IPS DF 6.9 (cell line): ENCODE results near the gene APRT.

Experiments
- DNase-seq: peaks from one replicate; pipeline ENCODE4 v3.0.0-alpha.2; 2013; ENCODE audit warnings: low read depth, low spot score
- H3K27ac ChIP-seq: one replicate; pipeline ENCODE4 v1.5.1; 2013; ENCODE audit warnings: low read length, control low read depth
- H3K27me3 ChIP-seq: 2 replicates; pipeline ENCODE4 v1.6.1; 2013; ENCODE audit warnings: mild to moderate bottlenecking, low read length; ENCODE audit not compliant: control insufficient read depth, insufficient read depth
- H3K36me3 ChIP-seq: 2 replicates; pipeline ENCODE4 v1.6.1; 2013; ENCODE audit warnings: low read length; ENCODE audit not compliant: control insufficient read depth, insufficient read depth
- H3K4me1 ChIP-seq: 2 replicates; pipeline ENCODE4 v1.6.1; 2013; ENCODE audit warnings: low read length; ENCODE audit not compliant: control insufficient read depth, insufficient read depth
- H3K4me3 ChIP-seq: 2 replicates; pipeline ENCODE4 v1.5.1; 2013; ENCODE audit warnings: mild to moderate bottlenecking, low read length
- H3K9me3 ChIP-seq: 2 replicates; pipeline ENCODE4 v1.6.1; 2013; ENCODE audit warnings: low read length, inconsistent platforms; ENCODE audit not compliant: control insufficient read depth, insufficient read depth
- WGBS: extraction: QIAGEN DNeasy Blood & Tissue Kit; methylation state at CpG from one replicate; pipeline ENCODE4 v1.1.7; 2013; ENCODE audit warnings: mixed read lengths, missing lambda C conversion rate; ENCODE audit not compliant: insufficient read length, insufficient coverage; 5-methylcytosine and 5-hydroxymethylcytosine counted together

APRT gene

GRCh38 chr16:88811769-88812512 lies at the start of gene APRT:
APRT (minus strand) TSS chr16:88811928; CDS start chr16:88811899, 29 bp downstream.
- peaks cover 3% of the 10 kb centered on the region; the same call in 1 of the 2 replicates for H3K4me1 ChIP-seq
- peak; percentile 68 for DNase-seq
- no peaks in the 10 kb centered on the region for H3K9me3 ChIP-seq
- H3K27me3 ChIP-seq, result no peaks in the 10 kb centered on the region
- peaks cover 28% of the 10 kb centered on the region for H3K36me3 ChIP-seq
- H3K27ac ChIP-seq, result no peak within 1 kb of the TSS
- H3K4me3 ChIP-seq, result peak within 1 kb of the TSS; percentile 78
- WGBS, result no CpG with 5 or more reads among the region's 84 CpGs

- WGBS, result no CpG with 5 or more reads among the region's 19 CpGs
- DNase-seq, result no peak
- Histone ChIP-seq H3K27me3 (no peaks in the 10 kb centered on the region), H3K27ac (no peak overlapping the region), H3K4me3 (no peak overlapping the region), H3K9me3 (no peaks in the 10 kb centered on the region), H3K36me3 (peaks cover 20% of the 10 kb centered on the region), H3K4me1 (no peaks in the 10 kb centered on the region)
These were observed 49.6 kb upstream of the APRT start for GRCh38 chr16:88861359-88861758.

- Histone ChIP-seq H3K9me3 (no peaks in the 10 kb centered on the region), H3K4me3 (no peak overlapping the region), H3K27me3 (no peaks in the 10 kb centered on the region), H3K36me3 (peaks cover 20% of the 10 kb centered on the region), H3K27ac (no peak overlapping the region), H3K4me1 (peaks cover 4% of the 10 kb centered on the region)
- no CpG with 5 or more reads among the region's 20 CpGs for WGBS
- no peak for DNase-seq
These were observed 47.8 kb upstream of the APRT start for GRCh38 chr16:88859381-88860091.

GRCh38 chr16:88857728-88858339 lies 46.1 kb upstream of the APRT start:
- H3K9me3 ChIP-seq, result no peaks in the 10 kb centered on the region
- peak overlapping the region; percentile 96 for H3K4me3 ChIP-seq
- peaks cover 20% of the 10 kb centered on the region for H3K36me3 ChIP-seq
- H3K4me1 ChIP-seq, result peaks cover 4% of the 10 kb centered on the region
- WGBS, result no CpG with 5 or more reads among the region's 12 CpGs
- no peaks in the 10 kb centered on the region for H3K27me3 ChIP-seq
- H3K27ac ChIP-seq, result no peak overlapping the region
- DNase-seq, result no peak

- WGBS, result no CpG with 5 or more reads among the region's 87 CpGs
- peak; percentile 68 for DNase-seq
- no peak within 1 kb of the TSS for H3K27ac ChIP-seq
- H3K4me1 ChIP-seq, result peaks cover 4% of the 10 kb centered on the region
- no peaks in the 10 kb centered on the region for H3K27me3 ChIP-seq
- peaks cover 17% of the 10 kb centered on the region for H3K36me3 ChIP-seq
- H3K4me3 ChIP-seq, result peak within 1 kb of the TSS; percentile 96
- H3K9me3 ChIP-seq, result no peaks in the 10 kb centered on the region
These were observed 45.4 kb upstream of the APRT start, which contains the start of the genes GALNS and TRAPPC2L for GRCh38 chr16:88856828-88857727. GALNS (minus strand) TSS chr16:88856947; CDS start chr16:88856877, 70 bp downstream. TRAPPC2L (plus strand) TSS chr16:88857127; CDS start chr16:88857151, 24 bp downstream.

- WGBS, result no CpG with 5 or more reads among the region's 53 CpGs
- no peaks in the 10 kb centered on the region for H3K27me3 ChIP-seq
- DNase-seq, result no peak
- no peaks in the 10 kb centered on the region for H3K9me3 ChIP-seq
- H3K4me1 ChIP-seq, result peaks cover 4% of the 10 kb centered on the region
- no peak overlapping the region for H3K27ac ChIP-seq
- H3K36me3 ChIP-seq, result peaks cover 14% of the 10 kb centered on the region
- peak overlapping the region; percentile 84; the same call in 1 of the 2 replicates for H3K4me3 ChIP-seq
These were observed 44.5 kb upstream of the APRT start for GRCh38 chr16:88856122-88856827.

- no peak overlapping the region for H3K27ac ChIP-seq
- peaks cover 10% of the 10 kb centered on the region for H3K36me3 ChIP-seq
- WGBS, result no CpG with 5 or more reads among the region's 13 CpGs
- H3K4me1 ChIP-seq, result peaks cover 4% of the 10 kb centered on the region
- no peaks in the 10 kb centered on the region for H3K9me3 ChIP-seq
- peak overlapping the region; percentile 84; the same call in 1 of the 2 replicates for H3K4me3 ChIP-seq
- no peak for DNase-seq
- H3K27me3 ChIP-seq, result no peaks in the 10 kb centered on the region
These were observed 44.0 kb upstream of the APRT start for GRCh38 chr16:88855736-88856121.

GRCh38 chr16:88855176-88855575 lies 43.4 kb upstream of the APRT start:
- Histone ChIP-seq H3K36me3 (peaks cover 5% of the 10 kb centered on the region), H3K4me1 (peaks cover 4% of the 10 kb centered on the region), H3K27ac (no peak overlapping the region), H3K4me3 (no peak overlapping the region), H3K27me3 (no peaks in the 10 kb centered on the region), H3K9me3 (no peaks in the 10 kb centered on the region)
- 100% methylated on average over 1 of the region's 8 CpGs for WGBS
- DNase-seq, result no peak

GRCh38 chr16:88854306-88855111 lies 42.8 kb upstream of the APRT start:
- Histone ChIP-seq H3K27me3 (no peaks in the 10 kb centered on the region), H3K9me3 (no peaks in the 10 kb centered on the region), H3K4me1 (peaks cover 4% of the 10 kb centered on the region), H3K4me3 (no peak overlapping the region), H3K27ac (no peak overlapping the region), H3K36me3 (peaks cover 2% of the 10 kb centered on the region; the same call in 1 of the 2 replicates)
- no CpG with 5 or more reads among the region's 20 CpGs for WGBS
- DNase-seq, result no peak
